Hypothalamus (tissue), 51 donors: ENCODE measurements around the gene COL17A1.

Source experiments
- DNase-seq, 51 donors: peaks; one replicate each; lab custom pipeline; 2025; lab: John Stamatoyannopoulos, UW

The COL17A1 gene

GRCh38 chr10:104035194-104036068, 50.2 kb downstream of the COL17A1 start:
- DNase-seq, result no peak

- DNase-seq, result no peak
These were observed 51.1 kb downstream of the COL17A1 start for GRCh38 chr10:104034401-104035193.

- DNase-seq, result peak in 1 of 51 donors; percentile 37
These were observed 51.7 kb downstream of the COL17A1 start for GRCh38 chr10:104033966-104034365.

DNA sequence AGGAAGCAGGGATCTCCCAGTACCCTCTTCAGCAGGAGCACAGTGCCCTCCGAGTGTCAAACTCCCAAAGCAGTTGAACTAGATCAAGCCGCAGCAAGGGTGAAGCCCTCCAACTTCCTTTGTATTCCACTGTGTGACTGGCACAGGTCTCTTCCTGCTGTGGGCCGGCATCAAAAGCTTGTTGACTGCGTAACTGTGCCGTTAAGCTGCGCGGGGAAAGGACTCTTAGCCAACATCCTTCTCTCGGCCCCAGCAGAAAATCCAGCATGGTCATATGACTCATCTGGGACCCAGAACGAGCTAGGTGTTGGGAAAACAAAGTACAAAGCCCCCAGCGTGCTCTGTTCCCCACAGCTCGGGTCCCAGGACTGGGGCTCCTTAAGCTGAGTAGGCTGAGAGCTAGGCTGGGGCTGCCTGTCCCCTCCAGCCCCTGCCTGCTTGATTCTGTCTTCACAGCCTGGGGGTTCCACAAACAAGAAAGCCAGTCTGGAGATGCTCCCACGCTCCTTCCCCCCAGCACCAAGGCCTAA, 52.2 kb downstream of the COL17A1 start:
- peak in 4 of 51 donors; percentile 15 to 43 (median 22) for DNase-seq

- peak in 1 of 51 donors; percentile 42 for DNase-seq
These were observed 53.4 kb downstream of the COL17A1 start for GRCh38 chr10:104032144-104032775.

DNA sequence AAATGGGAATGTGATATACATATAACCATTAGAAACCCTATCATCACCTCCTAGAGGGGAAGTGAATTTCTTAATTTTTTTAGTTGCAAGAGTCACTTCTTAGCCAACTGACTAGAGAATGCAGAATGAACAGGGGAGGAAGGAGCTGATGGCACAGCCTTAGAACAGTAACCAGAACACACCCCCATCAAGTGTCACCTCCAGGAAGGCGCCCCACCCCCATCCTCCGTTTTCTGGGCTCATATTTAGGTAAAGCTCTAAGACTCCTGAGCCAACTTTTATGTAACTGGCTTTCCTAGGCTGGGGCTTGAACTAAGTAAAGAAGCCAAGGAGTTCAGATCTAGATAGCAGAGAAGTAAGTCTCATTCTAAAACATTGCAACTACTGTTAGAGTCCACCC, 54.0 kb downstream of the COL17A1 start:
- no peak for DNase-seq

- DNase-seq, result peak in 29 of 51 donors; percentile 14 to 87 (median 58)
These were observed 56.2 kb downstream of the COL17A1 start for GRCh38 chr10:104029521-104029860.

DNA sequence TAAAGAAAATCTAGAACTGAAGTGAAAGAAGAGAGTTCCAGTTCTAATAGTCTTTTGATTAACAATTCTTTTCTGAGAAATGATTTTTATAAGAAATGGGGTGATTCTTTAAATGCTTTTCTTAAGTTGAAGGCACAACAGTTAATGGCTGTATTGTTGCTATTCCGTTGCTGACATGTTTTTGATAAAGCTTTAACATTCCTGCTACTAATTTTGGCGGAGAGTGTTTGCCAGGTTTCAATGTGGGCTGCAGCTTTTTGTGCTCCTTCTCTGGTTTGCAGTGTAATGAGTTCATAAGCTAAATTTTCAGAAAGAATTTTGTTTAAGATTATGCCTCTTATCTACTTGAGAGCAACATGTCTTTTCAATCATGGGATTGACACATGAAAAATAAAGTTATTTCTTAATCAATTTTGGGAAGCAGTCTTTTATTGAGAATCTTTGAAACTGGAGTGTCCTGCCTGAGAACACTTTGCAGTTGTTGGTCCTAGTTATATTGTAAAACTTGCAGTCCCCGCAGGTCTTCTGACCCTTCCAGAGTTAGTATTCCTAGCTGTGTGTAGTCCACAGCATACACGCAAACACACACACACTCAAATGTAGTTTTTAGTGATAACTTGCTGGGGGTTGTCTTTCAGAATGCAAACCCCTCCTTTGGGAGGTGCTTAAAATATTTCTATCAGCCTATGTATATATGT, 56.7 kb downstream of the COL17A1 start:
- DNase-seq, result peak in 2 of 51 donors; percentile 38 to 39

DNA sequence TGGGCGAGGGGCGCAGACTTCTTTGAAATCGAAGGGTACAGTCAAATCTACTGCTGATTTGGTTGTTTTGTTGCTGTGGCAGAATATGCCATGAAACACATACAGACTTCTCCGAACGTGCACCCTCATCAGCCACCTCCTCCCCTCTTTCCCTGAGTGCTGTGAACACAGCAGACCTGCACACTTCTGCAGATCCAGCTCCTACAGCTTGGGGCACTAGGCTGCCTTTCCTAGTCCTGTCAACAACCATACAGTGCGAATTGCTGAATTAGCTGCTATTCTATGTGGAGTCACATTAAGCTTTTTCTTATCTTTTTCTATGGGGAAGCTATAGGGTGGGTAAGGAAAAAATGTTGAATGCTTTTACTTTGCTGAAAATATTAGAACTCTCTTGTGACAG, 57.5 kb downstream of the COL17A1 start:
- peak in 19 of 51 donors; percentile 19 to 64 (median 41) for DNase-seq

DNA sequence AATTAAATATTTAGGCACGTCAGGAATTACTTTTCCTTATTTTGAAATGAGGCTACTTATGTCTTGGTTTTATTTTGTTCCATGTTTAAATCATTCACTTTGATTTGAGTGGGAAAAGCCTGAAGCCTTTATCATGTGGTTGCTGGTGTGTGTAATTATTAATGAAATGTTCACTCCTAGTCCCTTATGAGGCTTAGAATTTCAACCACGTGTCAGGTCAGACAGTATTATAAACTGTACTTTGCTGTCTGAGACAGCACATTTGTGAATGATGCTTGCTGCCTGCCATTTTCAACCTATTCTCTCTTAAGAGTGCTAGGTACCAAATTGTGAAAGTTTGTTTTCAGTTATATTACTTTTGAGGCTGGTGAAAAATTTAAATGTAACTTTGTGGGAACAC, 58.9 kb downstream of the COL17A1 start:
- DNase-seq, result no peak

DNA sequence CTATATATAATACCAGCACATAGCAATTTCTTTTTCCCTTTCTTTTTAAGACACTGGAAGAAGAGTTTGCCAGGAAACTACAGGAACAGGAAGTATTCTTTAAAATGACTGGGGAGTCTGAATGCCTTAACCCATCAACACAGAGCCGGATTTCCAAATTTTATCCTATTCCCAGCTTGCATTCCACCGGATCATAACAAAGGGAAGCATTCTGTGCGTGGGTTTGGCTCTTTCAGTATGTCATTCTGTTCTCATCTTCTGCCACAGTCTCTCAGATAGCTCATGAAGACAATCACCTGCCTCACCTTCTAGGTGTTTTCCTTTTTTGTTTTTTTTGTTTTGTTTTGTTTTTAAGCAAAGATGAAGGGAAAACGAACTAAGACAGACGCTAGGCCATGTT, 60.2 kb downstream of the COL17A1 start:
- DNase-seq, result peak in 1 of 51 donors; percentile 18

DNA sequence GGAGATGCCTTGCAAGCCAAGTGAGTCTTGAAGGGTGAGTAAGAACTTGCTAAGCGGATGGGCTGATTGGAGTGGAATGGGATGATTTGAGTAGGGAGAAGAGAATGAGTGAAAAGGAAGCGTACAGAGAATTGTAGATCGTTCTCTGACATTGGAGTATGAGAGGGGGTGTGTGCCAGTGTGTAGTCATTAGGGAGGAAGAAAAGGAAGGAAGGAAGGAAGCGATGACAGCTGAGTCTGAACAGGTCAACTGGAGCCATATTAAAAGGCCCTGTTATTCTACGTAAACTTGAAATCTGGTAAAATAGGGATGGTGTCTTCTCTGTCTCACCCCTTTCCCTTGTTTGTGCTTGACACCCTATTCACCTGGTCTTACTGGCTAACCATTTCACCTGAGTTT, 63.7 kb downstream of the COL17A1 start:
- DNase-seq, result no peak

GRCh38 chr10:104021246-104021645, 64.4 kb downstream of the COL17A1 start:
- no peak for DNase-seq

GRCh38 chr10:104020020-104020419, 65.7 kb downstream of the COL17A1 start:
- DNase-seq, result no peak

DNA sequence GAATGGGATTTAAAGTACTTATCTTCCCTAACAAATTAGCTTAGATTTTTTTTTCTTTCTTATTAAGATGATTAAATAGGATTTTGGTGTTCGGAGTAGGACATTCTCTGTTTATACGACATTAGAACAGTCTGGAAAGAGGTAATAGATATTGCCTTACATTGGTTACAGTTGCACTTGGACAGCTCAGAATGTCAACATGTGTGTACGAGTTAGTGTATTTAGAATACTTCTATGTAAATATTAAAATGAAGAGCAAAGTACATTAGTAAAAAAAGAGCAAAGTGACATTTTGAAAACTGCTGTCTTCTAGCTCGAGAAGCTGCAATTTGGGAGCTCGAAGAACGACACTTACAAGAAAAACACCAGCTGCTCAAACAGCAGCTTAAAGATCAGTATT, 67.2 kb downstream of the COL17A1 start:
- DNase-seq, result no peak

DNA sequence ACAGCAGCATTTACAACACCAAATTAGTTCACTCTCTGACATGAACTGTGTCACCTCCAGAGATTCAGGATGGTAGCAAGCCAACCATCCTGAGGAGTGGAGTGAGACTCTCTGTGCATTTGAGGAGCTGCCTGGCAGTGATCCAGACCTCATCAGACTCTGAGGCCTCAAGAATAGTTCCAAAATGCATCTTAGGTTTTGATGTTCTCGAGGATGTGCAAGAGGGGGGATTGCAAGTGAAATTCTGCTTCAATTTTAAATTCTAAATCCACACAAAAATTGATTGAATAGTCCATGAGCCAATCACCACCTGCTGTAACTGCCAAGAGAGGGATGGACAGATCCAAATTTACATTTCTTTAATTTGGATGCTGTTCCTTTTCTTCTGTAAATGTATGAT, 69.0 kb downstream of the COL17A1 start:
- no peak for DNase-seq

DNA sequence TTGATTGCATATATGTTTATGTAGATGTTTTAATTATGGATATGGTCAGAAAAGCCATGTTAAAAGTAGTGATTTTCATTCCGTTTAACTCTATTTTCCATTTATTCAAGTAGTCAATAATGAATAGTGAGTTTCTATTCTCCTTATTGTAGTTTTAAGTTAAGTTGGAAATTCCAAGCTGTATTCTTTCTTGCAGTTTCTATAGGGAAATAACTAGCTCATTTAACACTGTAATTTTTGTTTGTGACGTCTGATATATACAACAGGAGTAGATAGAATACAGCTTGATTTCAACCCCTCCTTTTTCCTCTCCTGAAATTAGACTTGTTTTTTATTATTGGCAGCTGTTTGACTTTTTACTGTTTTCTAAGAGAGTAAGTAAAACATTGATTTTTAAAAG, 71.5 kb downstream of the COL17A1 start:
- no peak for DNase-seq

GRCh38 chr10:104013489-104013888, 72.2 kb downstream of the COL17A1 start:
- DNase-seq, result no peak

DNA sequence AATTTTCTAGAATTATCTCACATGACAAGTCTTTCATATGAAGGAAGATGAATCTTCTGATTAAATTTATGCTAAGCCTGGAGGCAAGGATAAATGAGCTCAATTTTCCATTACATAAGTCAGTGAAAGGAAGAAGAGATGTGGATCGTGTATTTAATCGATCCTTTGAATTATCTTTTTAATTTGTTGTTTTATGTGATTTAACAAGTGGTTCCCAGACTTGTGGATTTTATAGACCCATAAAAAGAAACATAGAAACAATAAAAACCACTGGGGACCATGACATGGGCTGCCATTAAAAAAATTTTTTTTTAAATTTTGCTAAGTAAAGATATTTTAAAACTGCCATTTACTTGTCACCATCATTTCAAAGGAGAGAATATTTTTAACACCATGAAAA, 73.8 kb downstream of the COL17A1 start:
- DNase-seq, result no peak

DNA sequence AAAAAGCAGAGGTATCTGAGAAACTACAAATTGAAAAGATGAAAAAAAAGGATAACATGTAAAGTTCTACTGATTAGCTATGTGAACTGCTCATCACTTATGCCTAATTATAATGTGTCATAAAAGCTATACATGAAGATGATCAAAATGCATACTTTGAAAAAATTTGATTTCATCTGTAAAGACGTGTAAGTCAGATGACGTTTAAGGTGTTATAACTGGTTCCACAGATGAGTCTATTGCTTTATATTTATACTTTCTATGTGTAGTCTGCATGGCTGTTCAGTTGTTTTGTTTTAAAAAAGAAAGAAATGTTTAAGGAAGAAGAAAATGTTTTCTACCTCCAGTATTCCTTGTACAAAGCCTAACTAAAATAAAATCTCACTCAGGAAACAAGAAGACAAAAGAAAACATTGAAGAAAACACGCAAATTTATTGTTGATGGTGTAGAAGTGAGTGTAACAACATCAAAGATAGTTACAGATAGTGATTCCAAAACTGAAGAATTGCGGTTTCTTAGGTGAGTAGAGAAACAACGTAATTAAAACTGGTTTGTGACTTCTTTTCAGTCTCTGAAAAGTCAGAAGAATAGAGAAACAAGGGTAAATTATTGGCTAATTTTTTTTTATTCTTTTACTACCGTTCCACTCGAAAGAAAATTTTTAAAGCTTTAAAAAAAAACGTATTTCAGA, 80.4 kb downstream of the COL17A1 start:
- DNase-seq, result no peak
